Mesendoderm (in vitro differentiated cells): Measurements from ENCODE around the gene RBM38.

Experiments
- DNase-seq: peaks from one replicate; pipeline ENCODE4 v3.0.0; 2013
- H2AK5ac ChIP-seq: 2 replicates; pipeline ENCODE4 v1.6.1; 2013; ENCODE audit warnings: low read length, inconsistent platforms
- H2BK120ac ChIP-seq: 2 replicates; pipeline ENCODE4 v1.6.1; 2013; ENCODE audit warnings: low read depth, mild to moderate bottlenecking, low read length, moderate library complexity, mixed read lengths
- H2BK15ac ChIP-seq: replicated peaks from 2 replicates; pipeline ENCODE4 v1.6.1; 2013; ENCODE audit warnings: low read depth, mild to moderate bottlenecking, moderate library complexity
- H2BK5ac ChIP-seq: 2 replicates; pipeline ENCODE4 v1.6.1; 2013; ENCODE audit warnings: low read length, inconsistent platforms
- H3K18ac ChIP-seq: 2 replicates; pipeline ENCODE4 v1.6.1; 2013; ENCODE audit warnings: mild to moderate bottlenecking, low read length, mixed read lengths
- H3K23ac ChIP-seq: one replicate; pipeline ENCODE4 v1.6.1; 2013; ENCODE audit warnings: low read length
- H3K27ac ChIP-seq: 2 replicates; pipeline ENCODE4 v1.5.1; 2013; ENCODE audit warnings: low read depth, mild to moderate bottlenecking, inconsistent platforms, low read length, moderate library complexity
- H3K27me3 ChIP-seq: 2 replicates; pipeline ENCODE4 v1.6.1; 2013; ENCODE audit warnings: low read length, control low read depth, mild to moderate bottlenecking, inconsistent platforms; ENCODE audit not compliant: insufficient read depth, poor library complexity
- H3K36me3 ChIP-seq: 2 replicates; pipeline ENCODE4 v1.6.1; 2013; ENCODE audit warnings: low read length, inconsistent platforms; ENCODE audit not compliant: control insufficient read depth, insufficient read depth
- H3K4ac ChIP-seq: one replicate; pipeline ENCODE4 v1.6.1; 2013; ENCODE audit warnings: low read depth, mild to moderate bottlenecking, low read length, moderate library complexity
- H3K4me1 ChIP-seq: 2 replicates; pipeline ENCODE4 v1.6.1; 2013; ENCODE audit warnings: low read depth, low read length, inconsistent platforms; ENCODE audit not compliant: control insufficient read depth
- H3K4me2 ChIP-seq: 2 replicates; pipeline ENCODE4 v1.6.1; 2013; ENCODE audit warnings: low read length
- H3K4me3 ChIP-seq: 2 replicates; pipeline ENCODE4 v1.5.1; 2013; ENCODE audit warnings: mild to moderate bottlenecking, low read length
- H3K56ac ChIP-seq: one replicate; pipeline ENCODE4 v1.6.1; 2013; ENCODE audit warnings: low read length
- H3K79me1 ChIP-seq: 2 replicates; pipeline ENCODE4 v1.6.1; 2013; ENCODE audit warnings: low read length, inconsistent platforms
- H3K79me2 ChIP-seq: 2 replicates; pipeline ENCODE4 v1.6.1; 2013; ENCODE audit warnings: mild to moderate bottlenecking, low read length; ENCODE audit not compliant: control insufficient read depth, insufficient read depth
- H3K9ac ChIP-seq: 2 replicates; pipeline ENCODE4 v1.6.1; 2013; ENCODE audit warnings: low read length, inconsistent platforms
- H4K5ac ChIP-seq: one replicate; pipeline ENCODE4 v1.6.1; 2013; ENCODE audit warnings: low read length
- H4K8ac ChIP-seq: one replicate; pipeline ENCODE4 v1.6.1; 2013; ENCODE audit warnings: low read depth, mild to moderate bottlenecking, control low read depth, low read length, moderate library complexity
- WGBS: extraction: QIAGEN DNeasy Blood & Tissue Kit; methylation state at CpG from one replicate; pipeline ENCODE4 v1.1.7; 2013; ENCODE audit warnings: low lambda C conversion rate, missing lambda C conversion rate; ENCODE audit not compliant: insufficient coverage; ENCODE audit errors: extremely low coverage; 5-methylcytosine and 5-hydroxymethylcytosine counted together

Gene RBM38

GRCh38 chr20:57393321-57394120 lies 2.3 kb downstream of the RBM38 start:
- Histone ChIP-seq H3K4me2 (no peak overlapping the region), H4K5ac (no peak overlapping the region), H2AK5ac (no peak overlapping the region), H3K27me3 (no peaks in the 10 kb centered on the region), H3K4me1 (peaks cover 3% of the 10 kb centered on the region), H3K4me3 (no peak overlapping the region), H3K27ac (no peak overlapping the region), H3K23ac (no peak overlapping the region), H3K9ac (no peak overlapping the region), H2BK5ac (no peak overlapping the region), H4K8ac (no peak overlapping the region), H3K56ac (no peak overlapping the region), H3K4ac (no peak overlapping the region), H3K36me3 (peaks cover 12% of the 10 kb centered on the region), H3K79me1 (peaks cover 29% of the 10 kb centered on the region), H3K79me2 (peaks cover 42% of the 10 kb centered on the region), H2BK120ac (no peak overlapping the region), H3K18ac (no peak overlapping the region), H2BK15ac (no peak overlapping the region)
- WGBS, result no CpG with 5 or more reads among the region's 14 CpGs
- DNase-seq, result peak; percentile 58

GRCh38 chr20:57394121-57395082 lies 3.2 kb downstream of the RBM38 start:
- Histone ChIP-seq H3K4me3 (no peak overlapping the region), H3K4ac (no peak overlapping the region), H3K36me3 (peaks cover 12% of the 10 kb centered on the region), H2BK5ac (no peak overlapping the region), H4K8ac (no peak overlapping the region), H2BK120ac (no peak overlapping the region), H3K4me2 (no peak overlapping the region), H2BK15ac (no peak overlapping the region), H3K18ac (no peak overlapping the region), H3K23ac (no peak overlapping the region), H3K56ac (no peak overlapping the region), H3K4me1 (peaks cover 3% of the 10 kb centered on the region), H3K79me2 (peaks cover 42% of the 10 kb centered on the region), H2AK5ac (no peak overlapping the region), H3K27me3 (no peaks in the 10 kb centered on the region), H3K27ac (no peak overlapping the region), H4K5ac (no peak overlapping the region), H3K79me1 (peaks cover 29% of the 10 kb centered on the region), H3K9ac (no peak overlapping the region)
- no peak for DNase-seq
- WGBS, result no CpG with 5 or more reads among the region's 27 CpGs

GRCh38 chr20:57395111-57395966 lies 4.1 kb downstream of the RBM38 start:
- Histone ChIP-seq H3K9ac (peak overlapping the region; percentile 21), H3K79me2 (peaks cover 44% of the 10 kb centered on the region), H2BK15ac (no peak overlapping the region), H4K5ac (no peak overlapping the region), H3K4me1 (peaks cover 3% of the 10 kb centered on the region), H3K18ac (no peak overlapping the region), H3K4me3 (no peak overlapping the region), H2BK5ac (no peak overlapping the region), H3K4ac (no peak overlapping the region), H3K27me3 (no peaks in the 10 kb centered on the region), H3K23ac (no peak overlapping the region), H2BK120ac (no peak overlapping the region), H3K79me1 (peaks cover 31% of the 10 kb centered on the region), H3K56ac (peak overlapping the region; percentile 49), H3K27ac (no peak overlapping the region), H3K4me2 (no peak overlapping the region), H3K36me3 (peaks cover 12% of the 10 kb centered on the region), H2AK5ac (no peak overlapping the region), H4K8ac (no peak overlapping the region)
- WGBS, result no CpG with 5 or more reads among the region's 31 CpGs
- peak; percentile 40 for DNase-seq

- Histone ChIP-seq H3K23ac (no peak overlapping the region), H3K36me3 (peaks cover 12% of the 10 kb centered on the region), H2BK15ac (no peak overlapping the region), H3K18ac (no peak overlapping the region), H4K5ac (no peak overlapping the region), H3K27ac (no peak overlapping the region), H3K4ac (no peak overlapping the region), H2BK120ac (no peak overlapping the region), H3K79me2 (peaks cover 44% of the 10 kb centered on the region), H3K79me1 (peaks cover 31% of the 10 kb centered on the region), H2BK5ac (no peak overlapping the region), H3K56ac (no peak overlapping the region), H3K27me3 (no peaks in the 10 kb centered on the region), H2AK5ac (no peak overlapping the region), H4K8ac (no peak overlapping the region), H3K4me1 (peaks cover 3% of the 10 kb centered on the region), H3K4me3 (no peak overlapping the region), H3K9ac (no peak overlapping the region), H3K4me2 (no peak overlapping the region)
- WGBS, result no CpG with 5 or more reads among the region's 16 CpGs
- DNase-seq, result no peak
Observed at GRCh38 chr20:57396212-57396983, 5.2 kb downstream of the RBM38 start.
